ENCODE measurements around the gene NOL4L.

DNA sequence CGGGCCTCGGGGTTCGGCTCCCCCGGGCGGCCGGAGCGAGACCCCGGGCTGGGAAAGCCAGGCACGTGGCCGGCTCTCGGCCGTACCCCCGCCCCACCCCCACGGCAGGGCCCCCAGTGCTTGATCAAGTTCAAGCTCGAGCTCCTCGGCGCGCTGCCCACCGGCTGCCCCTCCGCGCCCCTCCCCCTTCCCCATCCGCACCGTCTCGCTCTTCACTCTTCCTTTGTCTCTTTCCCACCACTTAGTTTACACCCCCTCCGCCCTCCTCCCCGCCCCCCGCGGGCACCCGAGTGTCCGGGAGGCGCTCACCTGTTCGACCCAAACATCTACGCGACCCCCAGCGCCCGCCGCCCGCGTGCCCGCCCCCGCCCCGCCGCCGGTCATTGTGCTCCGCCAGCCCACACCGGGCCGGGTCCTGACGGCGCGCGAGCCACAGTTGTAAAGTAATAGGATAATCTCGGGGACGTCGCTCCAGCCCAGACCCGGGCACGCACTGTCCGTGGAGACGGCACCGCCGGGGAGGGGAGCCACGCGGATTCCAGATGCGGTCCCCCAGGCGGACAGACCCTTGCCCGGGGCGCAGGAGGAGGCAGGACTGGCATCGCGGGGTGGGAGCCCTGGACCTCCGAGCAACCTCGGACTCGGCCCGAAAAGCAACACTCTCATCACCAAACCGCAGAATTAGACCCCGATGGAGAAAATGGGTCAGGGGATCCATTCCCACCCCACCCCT lies 100.7 kb downstream of the NOL4L start:
- TF ChIP-seq, protein P1, sequence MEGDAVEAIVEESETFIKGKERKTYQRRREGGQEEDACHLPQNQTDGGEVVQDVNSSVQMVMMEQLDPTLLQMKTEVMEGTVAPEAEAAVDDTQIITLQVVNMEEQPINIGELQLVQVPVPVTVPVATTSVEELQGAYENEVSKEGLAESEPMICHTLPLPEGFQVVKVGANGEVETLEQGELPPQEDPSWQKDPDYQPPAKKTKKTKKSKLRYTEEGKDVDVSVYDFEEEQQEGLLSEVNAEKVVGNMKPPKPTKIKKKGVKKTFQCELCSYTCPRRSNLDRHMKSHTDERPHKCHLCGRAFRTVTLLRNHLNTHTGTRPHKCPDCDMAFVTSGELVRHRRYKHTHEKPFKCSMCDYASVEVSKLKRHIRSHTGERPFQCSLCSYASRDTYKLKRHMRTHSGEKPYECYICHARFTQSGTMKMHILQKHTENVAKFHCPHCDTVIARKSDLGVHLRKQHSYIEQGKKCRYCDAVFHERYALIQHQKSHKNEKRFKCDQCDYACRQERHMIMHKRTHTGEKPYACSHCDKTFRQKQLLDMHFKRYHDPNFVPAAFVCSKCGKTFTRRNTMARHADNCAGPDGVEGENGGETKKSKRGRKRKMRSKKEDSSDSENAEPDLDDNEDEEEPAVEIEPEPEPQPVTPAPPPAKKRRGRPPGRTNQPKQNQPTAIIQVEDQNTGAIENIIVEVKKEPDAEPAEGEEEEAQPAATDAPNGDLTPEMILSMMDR (IDR thresholded peaks at IDR 0.05) = no peak
- no peak for TF ChIP-seq POLR2A (IDR thresholded peaks at IDR 0.05)
- TF ChIP-seq POLR2AphosphoS5 (IDR thresholded peaks at IDR 0.05) = no peak
- TF ChIP-seq EP300 (IDR thresholded peaks at IDR 0.05) = no peak

Measured in suprapubic skin (tissue), 4 donors.